Memory B cell (primary cell): Measurements from ENCODE around the gene PPP2R2C.

Source experiments
- ATAC-seq: fragments of 150-1000 bp; cut with Tn5 transposase; 2 replicates; pipeline ENCODE4 v1.10.0; 2021; ENCODE audit warnings: low read depth, mild to moderate bottlenecking, moderate library complexity
- DNase-seq, 2 donors: peaks; one replicate each; pipeline ENCODE4 v3.0.0; 2022; ENCODE audit warnings: low spot score in 2 of 2
- H3K27ac Mint-ChIP-seq: one replicate; pipeline ENCODE4 v1.8.0; 2022; ENCODE audit warnings: mild to moderate bottlenecking, moderate library complexity, mixed read lengths
- H3K27me3 Mint-ChIP-seq: one replicate; pipeline ENCODE4 v1.8.0; 2022; ENCODE audit warnings: mixed read lengths
- H3K36me3 Mint-ChIP-seq: one replicate; pipeline ENCODE4 v1.8.0; 2022; ENCODE audit warnings: mild to moderate bottlenecking, mixed read lengths
- H3K4me1 Mint-ChIP-seq: one replicate; pipeline ENCODE4 v1.8.0; 2022; ENCODE audit warnings: mixed read lengths
- H3K4me3 Mint-ChIP-seq: one replicate; pipeline ENCODE4 v1.8.0; 2022; ENCODE audit warnings: mild to moderate bottlenecking, moderate library complexity, mixed read lengths
- H3K9me3 Mint-ChIP-seq: one replicate; pipeline ENCODE4 v1.8.0; 2022; ENCODE audit warnings: mixed read lengths

Gene PPP2R2C

DNA sequence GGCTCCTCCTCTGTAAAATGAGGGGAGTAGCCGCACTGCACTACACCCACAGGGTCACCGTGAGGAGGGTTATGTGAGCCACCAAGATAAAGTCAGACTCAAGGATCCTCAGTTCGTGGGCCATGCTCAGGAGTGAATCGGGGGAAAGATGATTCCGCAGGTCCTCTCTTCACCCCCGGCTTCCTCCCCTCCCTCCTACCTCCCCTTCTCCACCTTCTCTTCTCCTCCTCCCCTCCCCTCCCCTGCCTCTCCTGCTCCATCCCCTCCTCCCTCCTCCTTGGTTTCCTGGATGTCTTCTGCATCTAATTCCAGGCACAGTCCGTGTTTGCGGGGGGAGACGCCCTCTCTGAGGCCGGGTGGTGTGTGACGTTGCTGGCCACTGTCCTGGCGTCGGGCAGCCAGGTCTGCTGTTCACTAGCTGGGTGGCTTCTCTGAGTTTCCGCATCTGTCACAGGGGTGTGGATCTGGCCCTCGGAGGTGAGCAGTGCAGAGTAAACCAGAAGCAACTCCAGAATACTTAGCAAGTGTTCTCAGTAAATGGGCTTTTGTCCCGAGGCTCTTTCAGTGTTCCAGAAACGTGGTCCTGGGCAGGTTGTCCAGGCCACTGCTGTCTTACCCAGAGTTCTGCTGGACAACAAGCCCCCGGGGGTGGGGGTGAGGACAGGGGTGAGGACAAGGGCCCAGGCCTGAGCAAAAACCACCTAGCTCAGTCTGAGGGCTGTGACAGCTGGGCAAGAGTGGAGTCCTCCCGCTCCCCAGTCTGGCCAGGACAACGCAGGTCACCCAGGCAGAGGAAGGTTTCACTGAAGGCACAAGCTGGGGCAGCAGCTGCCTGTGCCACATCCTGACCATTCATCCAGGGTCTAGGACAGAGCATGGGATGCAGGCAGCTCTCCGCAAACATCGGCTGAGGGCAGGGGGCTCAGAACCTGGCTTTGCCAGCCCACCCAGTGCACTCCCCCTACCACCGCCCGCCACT, 92.4 kb downstream of the PPP2R2C start:
- Mint-ChIP-seq H3K27ac (no peak overlapping the region), H3K4me3 (no peak overlapping the region), H3K9me3 (no peaks in the 10 kb centered on the region), H3K27me3 (peaks cover 17% of the 10 kb centered on the region), H3K36me3 (no peaks in the 10 kb centered on the region), H3K4me1 (no peaks in the 10 kb centered on the region)
- ATAC-seq (no peak), DNase-seq (no peak)

GRCh38 chr4:6378493-6379445, 93.6 kb downstream of the PPP2R2C start:
- DNase-seq (no peak), ATAC-seq (no peak)
- H3K27ac Mint-ChIP-seq, result no peak overlapping the region
- no peak overlapping the region for H3K4me3 Mint-ChIP-seq
- H3K4me1 Mint-ChIP-seq, result no peaks in the 10 kb centered on the region
- no peaks in the 10 kb centered on the region for H3K9me3 Mint-ChIP-seq
- no peaks in the 10 kb centered on the region for H3K36me3 Mint-ChIP-seq
- peaks cover 15% of the 10 kb centered on the region for H3K27me3 Mint-ChIP-seq

DNA sequence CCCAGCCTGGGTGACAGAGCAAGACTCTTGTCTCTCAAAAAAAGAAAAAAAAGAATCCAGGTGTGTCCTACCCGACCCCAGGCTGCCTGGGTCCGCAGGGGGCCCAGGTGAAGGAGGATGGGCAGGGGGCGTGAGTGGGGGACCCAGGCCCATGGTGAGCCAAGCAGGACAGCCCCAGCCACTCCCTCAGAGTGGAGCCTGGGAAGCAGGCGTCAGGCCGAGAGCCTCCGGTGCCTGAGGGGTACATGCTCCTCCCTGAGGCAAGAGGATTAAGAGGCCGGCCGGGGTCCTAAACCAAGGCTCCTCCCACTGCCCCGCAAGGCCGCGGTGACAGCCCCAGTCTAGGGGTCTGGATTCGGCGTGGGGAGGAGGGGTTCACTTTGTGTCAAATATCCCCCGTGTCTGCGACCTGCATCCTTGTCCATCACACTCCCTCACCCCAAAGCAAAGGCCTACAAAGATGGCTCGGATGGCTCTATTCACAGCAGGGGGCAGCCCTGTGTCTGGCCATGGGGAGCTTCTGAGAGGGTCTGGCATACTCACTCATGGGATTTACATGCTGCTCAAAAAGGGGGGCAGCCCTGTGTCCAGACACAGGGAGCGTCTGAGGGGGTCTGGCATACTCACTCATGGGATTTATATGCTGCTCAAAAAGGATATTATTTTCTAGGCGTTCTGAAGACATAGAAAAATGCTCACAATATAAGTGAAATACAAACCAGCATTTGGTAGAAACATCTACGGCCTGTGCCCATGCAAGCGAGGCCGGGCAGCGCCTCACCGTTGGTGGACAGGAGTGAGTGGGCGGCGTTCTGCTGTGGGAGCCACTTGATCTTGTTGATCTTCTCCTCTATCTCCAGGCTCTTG, 94.6 kb downstream of the PPP2R2C start:
- Mint-ChIP-seq H3K4me1 (no peaks in the 10 kb centered on the region), H3K27ac (no peak overlapping the region), H3K4me3 (no peak overlapping the region), H3K9me3 (no peaks in the 10 kb centered on the region), H3K36me3 (no peaks in the 10 kb centered on the region), H3K27me3 (peaks cover 11% of the 10 kb centered on the region)
- no peak for DNase-seq
- ATAC-seq, result no peak

GRCh38 chr4:6375620-6376295, 96.7 kb downstream of the PPP2R2C start:
- Mint-ChIP-seq H3K4me3 (no peak overlapping the region), H3K27ac (no peak overlapping the region), H3K36me3 (no peaks in the 10 kb centered on the region), H3K9me3 (no peaks in the 10 kb centered on the region), H3K27me3 (peaks cover 6% of the 10 kb centered on the region), H3K4me1 (no peaks in the 10 kb centered on the region)
- DNase-seq, result no peak
- no peak for ATAC-seq

GRCh38 chr4:6374575-6374974, 97.8 kb downstream of the PPP2R2C start:
- Mint-ChIP-seq H3K36me3 (no peaks in the 10 kb centered on the region), H3K4me1 (no peaks in the 10 kb centered on the region), H3K27me3 (peaks cover 6% of the 10 kb centered on the region), H3K27ac (no peak overlapping the region), H3K9me3 (no peaks in the 10 kb centered on the region), H3K4me3 (no peak overlapping the region)
- DNase-seq (no peak), ATAC-seq (no peak)

DNA sequence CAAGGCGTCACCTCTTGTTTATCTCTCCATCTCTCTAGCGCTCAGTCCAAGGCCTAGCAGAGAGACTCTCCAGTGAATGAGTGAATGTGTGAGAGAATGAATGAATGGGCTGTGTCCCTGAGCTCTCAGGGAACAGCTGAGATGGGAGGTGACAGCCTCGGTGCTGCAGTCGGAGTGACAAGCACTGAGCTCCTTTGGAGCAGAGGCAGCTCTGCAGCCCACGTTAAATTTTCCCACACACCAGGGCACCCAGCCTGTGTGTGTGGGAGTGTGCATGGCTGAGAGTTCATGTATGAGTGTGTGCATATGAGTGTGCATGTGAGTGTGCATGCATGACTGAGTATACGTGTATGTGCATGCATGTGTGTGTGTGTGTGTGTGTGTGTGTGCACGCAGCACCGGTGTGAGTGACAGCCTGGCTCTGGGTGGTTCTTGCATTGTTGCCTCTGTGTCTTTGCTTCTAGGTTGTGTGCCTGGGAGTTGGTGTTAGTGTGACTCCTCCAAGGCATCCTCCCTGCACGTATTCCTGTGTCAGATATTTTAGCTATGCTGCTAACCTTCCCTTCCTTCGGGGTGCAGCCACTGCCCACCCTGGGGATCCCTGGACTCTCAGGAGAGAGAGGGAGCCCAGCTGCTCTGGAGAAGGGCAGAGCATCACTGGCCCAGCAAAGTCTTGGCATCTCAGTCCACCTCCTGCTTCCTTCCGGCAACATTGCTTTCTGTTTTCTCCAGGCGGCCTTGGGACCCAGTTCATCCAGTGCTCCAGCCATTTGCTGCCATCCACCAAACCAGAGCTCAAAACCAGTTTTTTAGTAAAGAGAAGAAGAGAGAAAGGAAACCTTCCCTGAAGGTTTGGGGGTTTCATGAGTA, 98.6 kb downstream of the PPP2R2C start:
- ATAC-seq, result no peak
- H3K9me3 Mint-ChIP-seq, result no peaks in the 10 kb centered on the region
- H3K27me3 Mint-ChIP-seq, result peaks cover 5% of the 10 kb centered on the region
- H3K27ac Mint-ChIP-seq, result no peak overlapping the region
- no peaks in the 10 kb centered on the region for H3K36me3 Mint-ChIP-seq
- no peak overlapping the region for H3K4me3 Mint-ChIP-seq
- no peaks in the 10 kb centered on the region for H3K4me1 Mint-ChIP-seq
- no peak for DNase-seq

DNA sequence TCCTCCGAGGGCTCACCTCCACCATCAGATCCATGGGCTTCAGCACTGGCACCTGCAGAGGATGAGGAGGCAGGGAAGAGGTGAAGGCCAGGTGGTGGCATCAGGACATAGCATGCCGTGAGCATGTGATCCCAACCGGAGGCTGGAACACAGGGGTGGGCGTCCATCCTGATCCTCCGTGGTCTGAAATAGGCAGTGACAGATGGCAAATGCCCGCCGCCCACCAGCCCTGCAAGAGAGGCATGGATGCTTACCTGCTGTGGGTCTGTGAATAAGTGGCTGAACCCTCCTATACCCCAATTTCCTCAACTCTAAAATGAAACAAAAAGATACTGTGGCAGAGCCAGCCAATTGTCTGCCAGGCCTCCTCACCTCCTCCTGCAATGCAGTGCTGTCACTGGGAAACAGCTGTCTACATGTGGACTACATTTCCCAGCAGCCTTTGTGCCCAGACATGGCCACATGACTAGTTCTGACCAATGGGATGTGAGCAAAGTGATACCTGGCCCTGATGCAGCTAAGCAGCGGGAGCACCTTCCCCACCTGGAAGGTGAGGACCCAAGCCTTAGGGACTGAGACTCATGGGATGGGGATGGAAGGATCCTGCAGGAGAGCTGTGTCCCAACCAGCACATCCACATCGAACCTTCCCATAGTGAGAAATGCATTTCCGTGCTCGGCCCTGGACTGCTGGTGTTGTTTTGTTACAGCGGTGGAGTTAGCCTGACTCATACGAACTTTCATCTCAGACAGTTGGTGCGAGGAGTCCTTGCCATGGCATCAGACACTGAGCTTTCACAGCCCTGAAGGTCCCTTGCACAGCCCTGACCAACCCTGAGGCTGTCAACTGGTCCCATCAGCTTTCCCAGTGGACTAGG, 99.5 kb downstream of the PPP2R2C start:
- ATAC-seq (no peak), DNase-seq (no peak)
- Mint-ChIP-seq H3K27me3 (peaks cover 6% of the 10 kb centered on the region), H3K4me3 (no peak overlapping the region), H3K4me1 (no peaks in the 10 kb centered on the region), H3K27ac (no peak overlapping the region), H3K9me3 (no peaks in the 10 kb centered on the region), H3K36me3 (no peaks in the 10 kb centered on the region)

DNA sequence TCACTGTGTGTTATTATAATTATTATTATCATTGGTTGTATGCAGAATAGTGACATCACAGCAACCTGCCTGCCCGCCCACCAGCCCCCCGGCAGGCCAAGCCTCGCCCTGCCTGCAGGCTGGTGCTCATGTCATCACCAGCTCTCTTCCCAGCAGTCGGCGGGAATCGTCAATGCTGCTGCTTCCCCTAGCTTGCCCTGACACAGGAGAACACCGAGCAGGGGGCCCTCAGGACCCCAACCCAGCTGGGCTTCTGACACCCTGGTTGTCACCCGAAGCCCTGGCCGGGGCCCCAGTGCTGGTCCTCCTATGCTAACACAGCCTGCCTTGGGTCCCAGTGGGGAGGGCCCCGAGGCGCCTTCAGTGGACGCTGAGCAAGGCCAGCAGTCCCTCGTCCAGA, 100.6 kb downstream of the PPP2R2C start:
- Mint-ChIP-seq H3K27ac (no peak overlapping the region), H3K36me3 (no peaks in the 10 kb centered on the region), H3K9me3 (no peaks in the 10 kb centered on the region), H3K4me1 (no peaks in the 10 kb centered on the region), H3K27me3 (peaks cover 5% of the 10 kb centered on the region), H3K4me3 (no peak overlapping the region)
- ATAC-seq, result no peak
- DNase-seq, result no peak

- Mint-ChIP-seq H3K27me3 (peaks cover 3% of the 10 kb centered on the region), H3K9me3 (no peaks in the 10 kb centered on the region), H3K27ac (no peak overlapping the region), H3K36me3 (no peaks in the 10 kb centered on the region), H3K4me3 (no peak overlapping the region), H3K4me1 (no peaks in the 10 kb centered on the region)
- ATAC-seq (no peak), DNase-seq (no peak)
Observed at GRCh38 chr4:6371271-6371670, 101.1 kb downstream of the PPP2R2C start.

DNA sequence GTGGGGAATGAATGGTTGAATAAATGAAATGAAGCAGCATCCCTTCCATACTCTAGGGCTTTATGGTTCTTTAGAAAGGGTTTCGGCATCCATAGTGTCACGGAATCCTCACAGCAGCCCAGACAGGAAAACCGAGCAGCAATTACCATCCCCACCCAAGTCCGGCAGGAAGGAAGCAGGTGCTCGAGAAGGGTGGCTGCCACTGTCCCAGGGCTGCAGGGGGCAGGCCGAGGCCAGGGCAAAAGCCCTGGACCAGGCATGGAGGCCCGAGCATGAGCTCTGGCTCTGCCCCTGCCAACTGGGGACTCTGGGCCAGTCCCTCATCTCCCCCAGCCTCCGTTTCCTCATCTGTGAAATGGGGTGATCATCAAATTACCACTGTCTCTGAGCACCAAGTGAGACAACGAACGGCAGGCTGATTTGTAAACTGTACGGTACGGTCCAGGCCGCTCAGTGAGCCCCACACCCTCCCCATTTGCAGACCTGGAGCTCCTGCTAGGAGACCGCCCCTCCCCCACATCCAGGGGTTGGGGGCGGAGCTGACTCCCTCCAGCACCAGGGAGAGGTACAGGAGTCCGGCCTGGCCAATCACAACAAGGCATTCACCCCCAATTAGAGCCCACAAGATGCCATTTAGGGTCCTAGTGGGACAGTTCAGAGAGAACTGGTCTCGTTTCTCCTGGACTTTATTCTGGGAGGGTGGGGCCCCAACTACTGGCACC, 102.3 kb downstream of the PPP2R2C start:
- H3K36me3 Mint-ChIP-seq, result no peaks in the 10 kb centered on the region
- H3K27me3 Mint-ChIP-seq, result peaks cover 3% of the 10 kb centered on the region
- DNase-seq (no peak), ATAC-seq (no peak)
- H3K4me1 Mint-ChIP-seq, result no peaks in the 10 kb centered on the region
- no peak overlapping the region for H3K27ac Mint-ChIP-seq
- no peak overlapping the region for H3K4me3 Mint-ChIP-seq
- no peaks in the 10 kb centered on the region for H3K9me3 Mint-ChIP-seq

GRCh38 chr4:6369511-6369910, 102.9 kb downstream of the PPP2R2C start:
- Mint-ChIP-seq H3K27me3 (peaks cover 3% of the 10 kb centered on the region), H3K9me3 (no peaks in the 10 kb centered on the region), H3K36me3 (no peaks in the 10 kb centered on the region), H3K4me1 (no peaks in the 10 kb centered on the region), H3K4me3 (no peak overlapping the region), H3K27ac (no peak overlapping the region)
- ATAC-seq, result no peak
- DNase-seq, result no peak
